Panc1 (cell line): ENCODE results near the gene OR8G5. TPM values are rescaled to one million over a fixed set of nuclear protein-coding genes. Genes with fewer than 3 reads are reported as not detected.
A peak's percentile ranks its signal among the peaks of the same experiment; 100 is the strongest.

Experiments
- ATAC-seq: fragments of 200-7000 bp; cut with Tn5 transposase; 2 replicates; pipeline ENCODE4 v1.9.1; 2020; ENCODE audit warnings: mild to moderate bottlenecking, moderate library complexity
- BruUV-seq: library from RNA; stranded (reverse); fragments of 400-500 nt; replicated peaks from 2 replicates; lab custom pipeline; 2021; lab: Mats Ljungman, UMichigan
- CTCF ChIA-PET: fragments of 300-600 bp; sonication (Branson Sonifier 250); formaldehyde crosslinking; loops from one replicate; lab custom pipeline; 2022; ENCODE audit warnings: antibody characterized with exemption; lab: Charles Lee
- POLR2A ChIA-PET: fragments of 300-600 bp; sonication (Branson Sonifier 250); formaldehyde crosslinking; loops from one replicate; lab custom pipeline; 2022; ENCODE audit warnings: antibody characterized with exemption; lab: Charles Lee
- DNase-seq: peaks from one replicate; pipeline ENCODE4 v3.0.0-alpha.2; 2010; ENCODE audit warnings: low read depth, low spot score
- H3K27ac ChIP-seq: 2 replicates; pipeline ENCODE4 v1.5.1; 2011; ENCODE audit warnings: mild to moderate bottlenecking, low read length, inconsistent platforms
- H3K27me3 ChIP-seq: fragments of 200-500 bp; sonication (Bioruptor generic); 2 replicates; pipeline ENCODE4 v1.6.0; 2014; ENCODE audit warnings: low read length, inconsistent platforms; ENCODE audit not compliant: control insufficient read depth, insufficient read depth
- H3K36me3 ChIP-seq: fragments of 200-500 bp; sonication (Bioruptor generic); 2 replicates; pipeline ENCODE4 v1.5.1; 2014; ENCODE audit warnings: inconsistent platforms, mild to moderate bottlenecking, low read length, moderate library complexity; ENCODE audit not compliant: control insufficient read depth, insufficient read depth
- H3K4me1 ChIP-seq: 2 replicates; pipeline ENCODE4 v1.5.1; 2011; ENCODE audit warnings: inconsistent platforms, mild to moderate bottlenecking, low read length, moderate library complexity; ENCODE audit not compliant: control insufficient read depth, insufficient read depth
- H3K4me3 ChIP-seq, 2 experiments: 2 replicates each; pipeline ENCODE4 v1.5.1; 2011 to 2012; ENCODE audit warnings: low read depth in 2 of 2, low read length in 2 of 2, mild to moderate bottlenecking in 2 of 2, inconsistent platforms in 1 of 2, moderate library complexity in 1 of 2
- H3K9me3 ChIP-seq: fragments of 200-500 bp; sonication (Bioruptor generic); 2 replicates; pipeline ENCODE4 v1.5.1; 2014; ENCODE audit warnings: low read depth, mild to moderate bottlenecking, inconsistent platforms, low read length, moderate library complexity; ENCODE audit not compliant: control insufficient read depth, insufficient read depth
- POLR2AphosphoS5 ChIP-seq: IDR thresholded peaks from 2 replicates; pipeline ENCODE4 v1.6.1; 2012; ENCODE audit warnings: mild to moderate bottlenecking, low read depth, low read length, moderate library complexity
- SIN3A ChIP-seq: IDR thresholded peaks from 2 replicates; pipeline ENCODE4 v1.6.1; 2012; ENCODE audit warnings: low read depth, mild to moderate bottlenecking, low read length, moderate library complexity, borderline replicate concordance; ENCODE audit not compliant: insufficient read depth
- TCF7L2 ChIP-seq: IDR thresholded peaks from 2 replicates; pipeline ENCODE4 v1.6.1; 2011; ENCODE audit warnings: mild to moderate bottlenecking, low read depth, low read length, inconsistent platforms
- in situ Hi-C: cut with HindIII; loops from 2 replicates; pipeline ENCODE4 v1.10.0; 2016; ENCODE audit warnings: low sequenced_read_pairs, low pct_unique_long_range_greater_than_20kb
- intact Hi-C: fragments of 100-400 bp; cut with micrococcal nuclease; formaldehyde crosslinking; loops from one replicate; pipeline ENCODE4 v1.10.0; 2022; ENCODE audit not compliant: unreplicated experiment
- total RNA-seq: library from RNA; stranded (reverse); gene quantifications from one replicate; pipeline ENCODE4 v1.2.1, GENCODE V29; 2021; ENCODE audit not compliant: unreplicated experiment
- TF ChIP-seq, protein P1 (sequence below): fragments of 450-650 bp; IDR thresholded peaks from 2 replicates; pipeline ENCODE4 v1.5.1; 2017; ENCODE audit warnings: mild to moderate bottlenecking
- TF ChIP-seq, protein P2 (sequence below), 2 experiments: IDR thresholded peaks; 2 replicates each; pipeline ENCODE4 v1.6.1; 2011 to 2012; ENCODE audit warnings: low read depth in 2 of 2, control low read depth in 1 of 2, low read length in 1 of 2, mild to moderate bottlenecking in 1 of 2, moderate library complexity in 1 of 2; ENCODE audit not compliant: insufficient read depth in 1 of 2

The OR8G5 gene
- total RNA-seq, 1 experiment from 2014 or later = not detected

DNA sequence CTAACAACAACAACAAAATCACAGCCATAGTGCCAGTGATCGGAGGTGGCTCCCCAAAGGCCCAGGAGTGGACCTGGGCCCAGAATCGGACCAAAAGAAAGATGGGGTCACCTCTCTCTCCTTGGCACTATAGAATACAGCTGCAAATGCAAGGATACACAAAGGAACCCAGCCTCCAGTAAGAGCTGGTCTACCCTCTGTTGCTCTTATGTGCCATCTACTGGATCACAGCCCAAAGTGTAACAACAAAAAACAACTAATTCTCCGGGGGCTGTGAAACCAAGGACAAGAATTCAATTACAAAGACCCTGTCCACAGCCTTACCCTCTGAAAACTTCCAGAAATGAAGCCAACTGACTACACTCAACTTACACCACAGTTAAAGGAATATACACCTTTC lies 21.6 kb downstream of the OR8G5 start:
- no peaks in the 10 kb centered on the region for H3K36me3 ChIP-seq
- H3K27ac ChIP-seq = no peak overlapping the region
- no peaks in the 10 kb centered on the region for H3K27me3 ChIP-seq
- H3K4me1 ChIP-seq = no peaks in the 10 kb centered on the region
- H3K4me3 ChIP-seq = no peak overlapping the region
- ChIA-PET CTCF (no interaction called here), POLR2A (no interaction called here)
- H3K9me3 ChIP-seq = no peaks in the 10 kb centered on the region
- intact Hi-C loops (no loop called here), in situ Hi-C loops (no loop called here)
- DNase-seq = no peak
- no peak for ATAC-seq
- BruUV-seq = no TSS peak
- no peak for TF ChIP-seq POLR2AphosphoS5
- no peak for TF ChIP-seq SIN3A
- TF ChIP-seq TCF7L2 = no peak
- TF ChIP-seq, protein P1, sequence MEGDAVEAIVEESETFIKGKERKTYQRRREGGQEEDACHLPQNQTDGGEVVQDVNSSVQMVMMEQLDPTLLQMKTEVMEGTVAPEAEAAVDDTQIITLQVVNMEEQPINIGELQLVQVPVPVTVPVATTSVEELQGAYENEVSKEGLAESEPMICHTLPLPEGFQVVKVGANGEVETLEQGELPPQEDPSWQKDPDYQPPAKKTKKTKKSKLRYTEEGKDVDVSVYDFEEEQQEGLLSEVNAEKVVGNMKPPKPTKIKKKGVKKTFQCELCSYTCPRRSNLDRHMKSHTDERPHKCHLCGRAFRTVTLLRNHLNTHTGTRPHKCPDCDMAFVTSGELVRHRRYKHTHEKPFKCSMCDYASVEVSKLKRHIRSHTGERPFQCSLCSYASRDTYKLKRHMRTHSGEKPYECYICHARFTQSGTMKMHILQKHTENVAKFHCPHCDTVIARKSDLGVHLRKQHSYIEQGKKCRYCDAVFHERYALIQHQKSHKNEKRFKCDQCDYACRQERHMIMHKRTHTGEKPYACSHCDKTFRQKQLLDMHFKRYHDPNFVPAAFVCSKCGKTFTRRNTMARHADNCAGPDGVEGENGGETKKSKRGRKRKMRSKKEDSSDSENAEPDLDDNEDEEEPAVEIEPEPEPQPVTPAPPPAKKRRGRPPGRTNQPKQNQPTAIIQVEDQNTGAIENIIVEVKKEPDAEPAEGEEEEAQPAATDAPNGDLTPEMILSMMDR = no peak
- TF ChIP-seq, protein P2, sequence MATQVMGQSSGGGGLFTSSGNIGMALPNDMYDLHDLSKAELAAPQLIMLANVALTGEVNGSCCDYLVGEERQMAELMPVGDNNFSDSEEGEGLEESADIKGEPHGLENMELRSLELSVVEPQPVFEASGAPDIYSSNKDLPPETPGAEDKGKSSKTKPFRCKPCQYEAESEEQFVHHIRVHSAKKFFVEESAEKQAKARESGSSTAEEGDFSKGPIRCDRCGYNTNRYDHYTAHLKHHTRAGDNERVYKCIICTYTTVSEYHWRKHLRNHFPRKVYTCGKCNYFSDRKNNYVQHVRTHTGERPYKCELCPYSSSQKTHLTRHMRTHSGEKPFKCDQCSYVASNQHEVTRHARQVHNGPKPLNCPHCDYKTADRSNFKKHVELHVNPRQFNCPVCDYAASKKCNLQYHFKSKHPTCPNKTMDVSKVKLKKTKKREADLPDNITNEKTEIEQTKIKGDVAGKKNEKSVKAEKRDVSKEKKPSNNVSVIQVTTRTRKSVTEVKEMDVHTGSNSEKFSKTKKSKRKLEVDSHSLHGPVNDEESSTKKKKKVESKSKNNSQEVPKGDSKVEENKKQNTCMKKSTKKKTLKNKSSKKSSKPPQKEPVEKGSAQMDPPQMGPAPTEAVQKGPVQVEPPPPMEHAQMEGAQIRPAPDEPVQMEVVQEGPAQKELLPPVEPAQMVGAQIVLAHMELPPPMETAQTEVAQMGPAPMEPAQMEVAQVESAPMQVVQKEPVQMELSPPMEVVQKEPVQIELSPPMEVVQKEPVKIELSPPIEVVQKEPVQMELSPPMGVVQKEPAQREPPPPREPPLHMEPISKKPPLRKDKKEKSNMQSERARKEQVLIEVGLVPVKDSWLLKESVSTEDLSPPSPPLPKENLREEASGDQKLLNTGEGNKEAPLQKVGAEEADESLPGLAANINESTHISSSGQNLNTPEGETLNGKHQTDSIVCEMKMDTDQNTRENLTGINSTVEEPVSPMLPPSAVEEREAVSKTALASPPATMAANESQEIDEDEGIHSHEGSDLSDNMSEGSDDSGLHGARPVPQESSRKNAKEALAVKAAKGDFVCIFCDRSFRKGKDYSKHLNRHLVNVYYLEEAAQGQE (IDR thresholded peaks at IDR 0.05; ENCODE audit: insufficient read depth in 1 of 2, low read depth in 2 of 2, low read length in 1 of 2) = no peak

- H3K9me3 ChIP-seq = no peaks in the 10 kb centered on the region
- no peaks in the 10 kb centered on the region for H3K27me3 ChIP-seq
- H3K27ac ChIP-seq = no peak overlapping the region
- no peak overlapping the region for H3K4me3 ChIP-seq
- intact Hi-C loops = no loop called here
- in situ Hi-C loops = no loop called here
- POLR2A ChIA-PET = no interaction called here
- no TSS peak for BruUV-seq
- CTCF ChIA-PET = no interaction called here
- no peaks in the 10 kb centered on the region for H3K36me3 ChIP-seq
- DNase-seq (no peak), ATAC-seq (no peak)
- no peak for TF ChIP-seq POLR2AphosphoS5
- TF ChIP-seq, protein P1 = 0 out of 2 replicates have a peak, but pooled peaks have one; percentile 11
- H3K4me1 ChIP-seq = no peaks in the 10 kb centered on the region
Observed at GRCh38 chr11:124278261-124278660, 22.1 kb downstream of the OR8G5 start.
